AG09319 (cell line): Measurements from ENCODE around the gene KIZ.
"Not testable (repeated sequence)": the region's sequence is repeated elsewhere in the genome, so short reads cannot be mapped to it uniquely, and the experiment has no call there.

Experiments used
- DNase-seq: peaks from one replicate; pipeline ENCODE4 v3.0.0-alpha.2; 2010; ENCODE audit warnings: low read depth; ENCODE audit errors: extremely low read depth
- TF ChIP-seq, protein P1 (sequence below): IDR thresholded peaks from 2 replicates; pipeline ENCODE4 v1.5.1; 2011; ENCODE audit warnings: low read depth, mild to moderate bottlenecking, inconsistent platforms, low read length, moderate library complexity

KIZ gene

DNA sequence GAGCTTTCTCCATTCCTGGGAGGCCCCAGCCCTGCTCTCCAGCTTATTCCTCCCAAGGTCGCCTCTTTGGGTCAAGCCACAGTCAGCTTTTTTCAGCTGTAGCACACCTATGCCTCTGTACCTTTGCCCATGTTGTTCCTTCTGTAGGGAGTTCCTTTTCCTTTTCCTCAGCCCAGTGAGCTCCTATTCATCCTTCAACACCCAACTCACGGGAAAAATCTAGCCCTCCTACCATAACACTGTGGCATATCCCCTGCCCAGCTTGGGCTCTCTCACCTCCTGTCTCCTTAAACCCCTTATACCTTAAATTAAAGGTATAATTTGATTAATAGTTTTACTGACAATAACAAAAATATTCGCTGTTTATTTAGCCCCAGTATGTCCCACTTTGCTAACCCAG is 118.9 kb downstream of the KIZ start:
- DNase-seq, result no peak
- TF ChIP-seq, protein P1, sequence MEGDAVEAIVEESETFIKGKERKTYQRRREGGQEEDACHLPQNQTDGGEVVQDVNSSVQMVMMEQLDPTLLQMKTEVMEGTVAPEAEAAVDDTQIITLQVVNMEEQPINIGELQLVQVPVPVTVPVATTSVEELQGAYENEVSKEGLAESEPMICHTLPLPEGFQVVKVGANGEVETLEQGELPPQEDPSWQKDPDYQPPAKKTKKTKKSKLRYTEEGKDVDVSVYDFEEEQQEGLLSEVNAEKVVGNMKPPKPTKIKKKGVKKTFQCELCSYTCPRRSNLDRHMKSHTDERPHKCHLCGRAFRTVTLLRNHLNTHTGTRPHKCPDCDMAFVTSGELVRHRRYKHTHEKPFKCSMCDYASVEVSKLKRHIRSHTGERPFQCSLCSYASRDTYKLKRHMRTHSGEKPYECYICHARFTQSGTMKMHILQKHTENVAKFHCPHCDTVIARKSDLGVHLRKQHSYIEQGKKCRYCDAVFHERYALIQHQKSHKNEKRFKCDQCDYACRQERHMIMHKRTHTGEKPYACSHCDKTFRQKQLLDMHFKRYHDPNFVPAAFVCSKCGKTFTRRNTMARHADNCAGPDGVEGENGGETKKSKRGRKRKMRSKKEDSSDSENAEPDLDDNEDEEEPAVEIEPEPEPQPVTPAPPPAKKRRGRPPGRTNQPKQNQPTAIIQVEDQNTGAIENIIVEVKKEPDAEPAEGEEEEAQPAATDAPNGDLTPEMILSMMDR, result no peak

DNA sequence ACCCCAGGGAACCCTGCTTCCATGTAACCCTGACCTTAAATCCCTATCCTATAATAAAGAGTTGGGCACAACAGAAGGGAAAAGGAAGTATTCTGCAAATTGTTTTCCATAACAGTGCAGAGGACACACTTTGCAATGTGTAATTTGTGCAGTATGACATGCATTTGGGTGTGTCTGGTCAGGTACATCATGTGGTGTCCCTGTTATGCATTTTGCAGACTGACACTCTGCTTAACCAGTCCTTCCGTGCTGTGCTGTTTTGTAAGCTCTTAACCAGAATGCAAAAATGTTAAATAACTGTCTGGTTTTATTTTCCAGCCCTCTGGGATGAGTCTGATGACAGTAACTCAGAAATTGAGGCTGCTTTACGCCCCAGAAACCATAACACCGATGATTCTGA is 120.3 kb downstream of the KIZ start:
- TF ChIP-seq, protein P1, result no peak
- no peak for DNase-seq

DNA sequence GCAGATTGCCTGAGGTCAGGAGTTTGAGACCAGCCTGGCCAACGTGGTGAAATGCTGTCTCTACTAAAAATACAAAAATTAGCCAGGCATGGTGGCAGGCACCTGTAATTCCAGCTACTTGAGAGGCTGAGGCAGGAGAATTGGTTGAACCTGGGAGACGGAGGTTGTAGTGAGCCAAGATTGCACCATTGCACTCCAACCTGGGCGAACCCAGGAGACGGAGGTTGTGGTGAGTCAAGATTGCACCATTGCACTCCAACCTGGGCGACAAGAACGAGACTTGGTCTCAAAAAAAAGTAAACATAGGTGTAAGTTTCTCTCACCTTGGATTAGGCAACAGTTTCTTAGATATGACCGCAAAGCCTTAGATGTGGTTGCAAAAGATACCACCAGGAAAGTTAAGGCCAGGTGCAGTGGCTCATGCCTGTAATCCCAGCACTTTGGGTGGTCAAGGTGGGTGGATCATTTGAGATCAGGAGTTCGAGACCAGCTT is 121.8 kb downstream of the KIZ start:
- DNase-seq, result not testable (repeated sequence)

DNA sequence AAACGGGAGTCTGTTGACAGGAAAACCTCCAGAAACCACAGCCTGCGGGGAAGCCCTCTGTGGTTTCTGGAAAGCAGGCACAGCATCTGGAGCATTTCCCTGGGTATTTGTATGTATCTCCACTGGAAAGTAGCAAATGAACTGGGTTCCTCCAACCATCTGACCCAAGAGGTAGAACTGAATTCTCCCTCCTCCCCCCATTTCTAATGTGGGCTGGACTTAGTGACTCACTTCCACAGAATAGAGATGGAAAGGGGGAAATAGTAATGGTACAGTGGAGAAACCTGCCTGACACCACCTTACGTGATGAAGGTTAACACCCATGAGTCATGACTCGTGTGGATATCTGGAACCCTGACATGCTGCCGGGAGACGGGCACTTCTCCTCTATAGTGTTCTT is 125.4 kb downstream of the KIZ start:
- no peak for DNase-seq
- TF ChIP-seq, protein P1, result no peak

DNA sequence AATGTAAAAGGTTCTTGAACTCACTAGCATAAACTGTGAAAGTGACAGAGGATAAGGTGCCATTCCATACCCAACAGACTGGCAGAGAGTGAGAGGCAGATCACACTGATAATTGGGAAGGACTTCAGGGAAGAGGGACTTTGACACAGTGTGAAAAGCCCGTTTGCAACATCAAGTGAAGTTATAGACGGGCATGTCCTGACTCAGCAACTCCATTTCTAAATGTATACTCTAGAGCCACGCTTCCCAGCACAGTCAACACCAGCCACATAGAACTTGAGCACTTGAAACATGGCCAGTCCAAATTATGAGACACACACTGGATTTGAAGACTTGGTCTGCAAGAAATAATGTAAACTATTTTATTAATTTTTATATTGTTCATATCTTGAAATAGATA is 131.3 kb downstream of the KIZ start:
- DNase-seq, result no peak
- TF ChIP-seq, protein P1, result no peak

DNA sequence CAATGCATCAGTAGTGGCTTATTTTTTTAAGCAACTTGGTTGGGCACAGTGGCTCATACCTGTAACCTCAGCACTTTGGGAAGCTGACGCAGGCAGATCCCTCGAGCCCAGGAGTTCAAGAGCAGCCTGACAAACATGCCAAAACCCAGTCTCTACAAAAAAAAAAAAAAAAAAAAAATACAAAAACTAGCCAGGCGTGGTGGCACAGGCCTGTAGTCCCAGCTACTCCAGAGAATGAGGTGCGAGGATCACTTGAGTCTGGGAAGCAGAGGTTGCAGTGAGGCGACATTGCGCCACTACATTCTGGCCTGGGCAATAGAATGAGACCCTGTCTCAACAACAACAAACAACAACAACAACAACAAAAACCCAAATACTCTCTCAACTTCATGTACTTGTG is 132.5 kb downstream of the KIZ start:
- no peak for DNase-seq
- TF ChIP-seq, protein P1, result no peak

DNA sequence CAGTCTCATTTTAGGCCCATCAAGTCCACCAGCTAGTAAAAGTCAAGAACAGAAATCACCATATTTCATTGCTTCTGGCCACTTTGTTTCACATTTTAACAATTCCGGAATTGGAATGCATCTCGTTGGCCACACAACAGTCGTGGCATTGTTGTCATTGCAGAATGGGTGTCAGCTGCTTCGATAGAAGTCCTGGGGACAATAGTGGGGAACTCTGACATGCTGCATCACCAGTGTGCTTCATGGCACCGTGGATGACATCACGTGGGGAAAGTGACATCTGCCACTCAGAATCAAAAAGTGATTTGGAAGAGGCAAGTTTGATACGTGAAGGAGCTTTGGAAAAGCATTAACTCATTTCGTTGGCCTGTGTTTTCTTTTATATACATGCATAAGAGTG is 133.5 kb downstream of the KIZ start:
- DNase-seq, result no peak
- TF ChIP-seq, protein P1, result no peak

DNA sequence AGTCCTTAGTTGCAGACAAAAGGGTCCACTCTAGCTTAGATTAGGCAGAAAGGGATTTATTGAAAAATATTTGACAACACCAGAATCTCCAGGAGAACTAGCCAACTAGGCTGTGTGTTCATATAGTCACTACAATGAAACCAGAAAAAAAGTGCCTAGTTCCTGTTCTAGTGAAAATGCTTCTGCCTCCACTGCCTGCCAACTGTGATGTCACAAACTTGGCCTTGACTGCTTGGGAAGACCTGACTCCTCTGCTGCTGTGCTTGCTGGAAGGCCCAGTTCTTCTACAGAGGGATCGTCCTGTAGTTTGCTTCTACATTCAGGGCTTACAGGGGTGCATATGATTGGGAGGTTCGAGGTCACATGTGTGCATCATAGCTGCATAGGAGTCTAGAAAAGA is 136.9 kb downstream of the KIZ start:
- DNase-seq, result no peak
- TF ChIP-seq, protein P1, result no peak
